ENCODE data around the gene BEAN1.

- TF ChIP-seq POLR2AphosphoS5 (IDR thresholded peaks at IDR 0.05) (no peak), CTCF (IDR thresholded peaks at IDR 0.05) (no peak), EP300 (IDR thresholded peaks at IDR 0.05; ENCODE audit: low read depth) (no peak)
Measured at GRCh38 chr16:66400503-66401380, 26.4 kb upstream of the BEAN1 start.

All from transverse colon (tissue), 4 donors.